GM10266 (cell line): ENCODE measurements around the gene RHOG.

Experiments used
- DNase-seq: peaks from one replicate; pipeline ENCODE4 v3.0.0; 2012; ENCODE audit errors: extremely low spot score
- CTCF ChIP-seq: IDR thresholded peaks from 2 replicates; pipeline ENCODE4 v1.5.1; 2012; ENCODE audit warnings: mild to moderate bottlenecking, low read depth; ENCODE audit not compliant: control insufficient read depth, insufficient read depth; ENCODE audit errors: missing control alignments

RHOG gene

GRCh38 chr11:3783611-3784010, 57.1 kb downstream of the RHOG start:
- DNase-seq: no peak
- TF ChIP-seq CTCF: no peak

GRCh38 chr11:3782963-3783362, 57.8 kb downstream of the RHOG start:
- TF ChIP-seq CTCF: no peak

GRCh38 chr11:3781423-3781822, 59.3 kb downstream of the RHOG start:
- TF ChIP-seq CTCF: no peak
- no peak for DNase-seq

More at GRCh38 chr11:3782963-3783362, 57.8 kb downstream of the RHOG start:
- no peak for DNase-seq
